ENCODE data around the gene HIBADH.

The HIBADH gene

DNA sequence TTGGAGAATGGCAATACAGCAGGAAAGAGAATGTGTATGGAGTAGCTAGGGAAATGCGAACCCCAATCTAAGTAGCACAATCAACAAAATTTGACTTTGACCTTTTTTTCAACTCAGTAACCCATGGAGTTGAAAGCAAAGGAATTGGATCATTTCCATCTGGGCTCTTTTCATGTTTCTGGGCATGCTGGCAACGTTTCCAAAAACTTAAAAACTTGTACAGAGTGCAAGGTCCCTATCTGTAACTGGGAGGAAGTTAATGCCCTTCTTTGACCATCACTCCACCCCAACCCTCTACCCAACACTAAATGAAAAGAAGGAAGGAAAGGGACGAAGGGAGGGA, 1.3 kb upstream of the HIBADH start:
- TF ChIP-seq SIN3A (IDR thresholded peaks at IDR 0.05; ENCODE audit: borderline replicate concordance, insufficient read depth, low read length) = no peak
- TF ChIP-seq TAF1 (IDR thresholded peaks at IDR 0.05; ENCODE audit: borderline replicate concordance, insufficient read depth, low read length) = no peak
- no peak for TF ChIP-seq FOXP2 (optimal IDR thresholded peaks at IDR 0.05; ENCODE audit: borderline replicate concordance, extremely low read depth, extremely low read length, insufficient read depth)
- TF ChIP-seq, protein P1, sequence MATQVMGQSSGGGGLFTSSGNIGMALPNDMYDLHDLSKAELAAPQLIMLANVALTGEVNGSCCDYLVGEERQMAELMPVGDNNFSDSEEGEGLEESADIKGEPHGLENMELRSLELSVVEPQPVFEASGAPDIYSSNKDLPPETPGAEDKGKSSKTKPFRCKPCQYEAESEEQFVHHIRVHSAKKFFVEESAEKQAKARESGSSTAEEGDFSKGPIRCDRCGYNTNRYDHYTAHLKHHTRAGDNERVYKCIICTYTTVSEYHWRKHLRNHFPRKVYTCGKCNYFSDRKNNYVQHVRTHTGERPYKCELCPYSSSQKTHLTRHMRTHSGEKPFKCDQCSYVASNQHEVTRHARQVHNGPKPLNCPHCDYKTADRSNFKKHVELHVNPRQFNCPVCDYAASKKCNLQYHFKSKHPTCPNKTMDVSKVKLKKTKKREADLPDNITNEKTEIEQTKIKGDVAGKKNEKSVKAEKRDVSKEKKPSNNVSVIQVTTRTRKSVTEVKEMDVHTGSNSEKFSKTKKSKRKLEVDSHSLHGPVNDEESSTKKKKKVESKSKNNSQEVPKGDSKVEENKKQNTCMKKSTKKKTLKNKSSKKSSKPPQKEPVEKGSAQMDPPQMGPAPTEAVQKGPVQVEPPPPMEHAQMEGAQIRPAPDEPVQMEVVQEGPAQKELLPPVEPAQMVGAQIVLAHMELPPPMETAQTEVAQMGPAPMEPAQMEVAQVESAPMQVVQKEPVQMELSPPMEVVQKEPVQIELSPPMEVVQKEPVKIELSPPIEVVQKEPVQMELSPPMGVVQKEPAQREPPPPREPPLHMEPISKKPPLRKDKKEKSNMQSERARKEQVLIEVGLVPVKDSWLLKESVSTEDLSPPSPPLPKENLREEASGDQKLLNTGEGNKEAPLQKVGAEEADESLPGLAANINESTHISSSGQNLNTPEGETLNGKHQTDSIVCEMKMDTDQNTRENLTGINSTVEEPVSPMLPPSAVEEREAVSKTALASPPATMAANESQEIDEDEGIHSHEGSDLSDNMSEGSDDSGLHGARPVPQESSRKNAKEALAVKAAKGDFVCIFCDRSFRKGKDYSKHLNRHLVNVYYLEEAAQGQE (IDR thresholded peaks at IDR 0.05; ENCODE audit: insufficient read depth in 1 of 2, low read depth in 2 of 2, low read length in 2 of 2) = no peak
- no peak for TF ChIP-seq POLR2AphosphoS5 (IDR thresholded peaks at IDR 0.05; ENCODE audit: low read depth, low read length)

DNA sequence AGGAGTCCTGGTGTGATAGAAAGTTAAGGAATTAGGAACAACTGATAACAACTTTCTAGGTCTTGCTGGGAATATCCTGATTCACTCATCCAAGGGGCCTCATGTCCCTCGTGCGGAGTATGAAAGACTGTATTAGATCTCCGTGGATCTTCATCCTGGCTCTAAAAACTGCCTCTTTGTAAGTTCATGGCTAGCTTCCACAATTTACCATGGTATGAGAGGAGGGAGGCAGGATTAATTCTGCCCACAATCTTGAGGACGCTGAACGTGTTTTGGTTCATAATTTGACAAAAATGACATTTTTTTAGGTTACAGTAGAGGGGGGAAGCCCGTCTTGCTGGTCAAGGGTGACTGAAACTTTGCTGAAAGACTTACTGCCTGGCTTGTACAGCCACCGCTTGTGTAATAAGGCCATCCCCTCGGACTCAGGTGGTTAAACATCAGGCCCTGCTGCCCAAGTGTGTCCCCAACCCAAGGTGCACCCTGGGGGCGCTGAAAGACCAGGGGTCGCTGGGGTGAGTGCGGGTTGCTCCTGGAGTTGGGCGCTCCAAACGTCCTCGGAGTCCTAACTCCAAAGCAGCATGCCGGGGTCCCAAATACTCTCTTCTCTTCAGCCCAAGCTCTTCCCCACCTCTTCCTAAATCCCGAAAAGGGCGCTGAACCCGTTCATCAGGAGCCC, 733 bp downstream of the HIBADH start:
- TF ChIP-seq SIN3A (IDR thresholded peaks at IDR 0.05; ENCODE audit: borderline replicate concordance, insufficient read depth, low read length) = no peak
- TF ChIP-seq FOXP2 (optimal IDR thresholded peaks at IDR 0.05; ENCODE audit: borderline replicate concordance, extremely low read depth, extremely low read length, insufficient read depth) = no peak
- TF ChIP-seq, protein P1 (IDR thresholded peaks at IDR 0.05; ENCODE audit: insufficient read depth in 1 of 2, low read depth in 2 of 2, low read length in 2 of 2) = no peak
- no peak for TF ChIP-seq TAF1 (IDR thresholded peaks at IDR 0.05; ENCODE audit: borderline replicate concordance, insufficient read depth, low read length)
- no peak for TF ChIP-seq POLR2AphosphoS5 (IDR thresholded peaks at IDR 0.05; ENCODE audit: low read depth, low read length)

DNA sequence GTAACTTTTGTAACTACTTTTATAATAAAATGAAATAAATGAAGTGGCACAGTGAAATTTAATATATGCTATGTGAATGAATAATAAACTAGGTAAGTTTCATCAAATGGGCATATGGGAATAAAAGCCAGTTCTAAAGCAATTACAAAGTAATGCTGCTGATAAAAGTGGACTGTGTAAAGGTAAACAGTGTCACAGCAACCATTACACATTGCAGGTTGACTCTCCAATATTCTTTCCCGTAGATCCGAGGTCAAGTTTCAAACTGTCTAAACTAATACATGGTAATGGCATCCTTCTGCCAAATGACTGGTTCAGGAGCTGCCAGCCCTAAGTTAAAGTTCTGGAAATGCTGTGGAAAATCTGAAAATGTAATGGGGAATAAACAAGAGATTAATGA, 6.0 kb downstream of the HIBADH start:
- TF ChIP-seq SIN3A (IDR thresholded peaks at IDR 0.05; ENCODE audit: borderline replicate concordance, insufficient read depth, low read length) (no peak), TAF1 (IDR thresholded peaks at IDR 0.05; ENCODE audit: borderline replicate concordance, insufficient read depth, low read length) (no peak), POLR2AphosphoS5 (IDR thresholded peaks at IDR 0.05; ENCODE audit: low read depth, low read length) (no peak), FOXP2 (optimal IDR thresholded peaks at IDR 0.05; ENCODE audit: borderline replicate concordance, extremely low read depth, extremely low read length, insufficient read depth) (no peak)
- TF ChIP-seq, protein P1 (IDR thresholded peaks at IDR 0.05; ENCODE audit: insufficient read depth in 1 of 2, low read depth in 2 of 2, low read length in 2 of 2) = no peak

DNA sequence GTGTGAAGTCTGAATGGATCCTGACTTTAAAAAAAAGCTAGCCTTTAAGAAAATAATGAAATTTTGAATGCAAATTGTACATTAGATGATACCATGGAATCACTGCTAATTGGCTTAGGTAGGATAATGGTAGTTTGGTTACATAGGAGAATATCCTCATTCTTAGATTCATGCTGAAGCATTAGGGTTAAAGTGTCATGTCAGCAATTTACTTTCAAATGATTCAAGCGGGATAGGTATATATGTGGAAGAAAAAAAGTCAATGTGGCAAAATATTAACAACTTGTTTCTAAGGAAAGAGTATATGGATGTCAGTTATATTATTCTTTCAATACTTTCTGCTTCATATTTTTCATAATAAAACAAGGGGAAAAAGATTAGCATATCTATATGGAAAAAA, 7.5 kb downstream of the HIBADH start:
- TF ChIP-seq, protein P1 (IDR thresholded peaks at IDR 0.05; ENCODE audit: insufficient read depth in 1 of 2, low read depth in 2 of 2, low read length in 2 of 2) = no peak
- TF ChIP-seq SIN3A (IDR thresholded peaks at IDR 0.05; ENCODE audit: borderline replicate concordance, insufficient read depth, low read length) (no peak), POLR2AphosphoS5 (IDR thresholded peaks at IDR 0.05; ENCODE audit: low read depth, low read length) (no peak), TAF1 (IDR thresholded peaks at IDR 0.05; ENCODE audit: borderline replicate concordance, insufficient read depth, low read length) (no peak), FOXP2 (optimal IDR thresholded peaks at IDR 0.05; ENCODE audit: borderline replicate concordance, extremely low read depth, extremely low read length, insufficient read depth) (no peak)
